GM19455 (cell line): ENCODE data around the gene DLGAP4.

Experiments used
- ATAC-seq: cut with Tn5 transposase; IDR thresholded peaks from one replicate; pipeline ENCODE4 v1.9.1; 2021; ENCODE audit not compliant: unreplicated experiment

DLGAP4 gene

DNA sequence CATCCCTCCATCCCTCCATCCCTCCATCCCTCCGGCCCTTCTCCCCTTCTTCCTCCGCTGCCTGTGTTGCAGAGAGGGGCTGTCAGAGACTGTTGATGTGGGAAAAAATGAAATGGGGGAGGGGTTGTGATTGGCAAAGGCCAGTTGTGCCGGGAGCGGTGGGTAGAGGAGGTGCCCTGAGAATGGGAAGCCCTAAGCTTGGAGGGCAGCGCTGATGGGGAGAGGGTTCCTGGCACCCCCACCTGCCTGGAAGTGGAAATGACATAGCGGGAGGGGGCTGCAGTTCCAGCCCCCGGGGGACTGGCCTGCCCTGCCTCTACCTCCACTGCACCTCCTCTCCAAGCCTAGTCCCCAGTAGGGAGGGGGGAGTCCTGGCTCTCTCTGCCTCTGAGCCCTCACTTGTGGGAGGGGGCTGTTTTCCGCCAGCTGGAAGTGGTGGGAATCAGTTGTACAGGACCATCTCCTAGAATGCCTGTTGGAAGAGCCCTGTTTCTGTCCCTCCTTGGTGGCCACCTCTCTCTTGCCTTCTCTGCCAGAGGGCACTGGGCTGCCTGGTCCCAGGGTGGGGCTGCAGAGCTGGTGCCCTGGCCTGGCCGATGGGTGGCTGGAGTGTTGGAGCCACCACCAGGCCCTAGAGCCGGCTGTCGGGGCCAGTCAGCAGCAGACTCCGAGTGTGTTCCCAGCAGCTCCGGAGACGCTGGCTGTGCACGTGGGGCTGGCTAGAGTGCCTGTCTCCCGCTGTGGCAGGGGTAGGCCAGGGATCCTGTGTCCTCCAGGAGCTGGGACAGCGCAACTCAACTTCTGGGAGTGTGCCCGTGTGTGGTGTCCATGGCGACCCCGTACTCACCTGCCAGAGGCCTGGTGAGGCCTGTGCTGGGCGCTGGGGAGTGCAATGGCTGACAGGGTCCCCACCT is 1.5 kb downstream of the DLGAP4 start:
- no peak for ATAC-seq

GRCh38 chr20:36308353-36308752 is 2.2 kb downstream of the DLGAP4 start:
- no peak for ATAC-seq

- no peak for ATAC-seq
Observed at GRCh38 chr20:36308986-36309385, 2.8 kb downstream of the DLGAP4 start.

DNA sequence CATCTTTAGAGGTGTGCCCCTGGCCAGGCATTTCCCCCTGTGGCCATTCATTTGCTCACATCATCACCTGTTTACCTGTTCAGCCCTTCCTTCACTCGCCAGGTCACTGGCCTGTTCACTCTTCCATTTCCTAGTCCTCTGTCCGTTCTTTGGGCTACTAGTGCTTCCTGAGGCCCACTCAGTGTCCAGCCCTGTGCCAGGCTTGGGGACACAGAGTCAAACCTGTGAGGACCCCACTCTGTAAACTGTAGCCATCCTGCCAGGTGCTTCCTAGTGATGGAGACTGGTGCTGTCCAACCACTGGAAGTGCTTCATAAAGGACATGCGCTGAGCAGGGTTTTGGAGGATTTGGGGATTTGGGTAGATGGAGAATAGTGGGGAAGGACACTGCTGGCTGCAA is 3.5 kb downstream of the DLGAP4 start:
- ATAC-seq = no peak

DNA sequence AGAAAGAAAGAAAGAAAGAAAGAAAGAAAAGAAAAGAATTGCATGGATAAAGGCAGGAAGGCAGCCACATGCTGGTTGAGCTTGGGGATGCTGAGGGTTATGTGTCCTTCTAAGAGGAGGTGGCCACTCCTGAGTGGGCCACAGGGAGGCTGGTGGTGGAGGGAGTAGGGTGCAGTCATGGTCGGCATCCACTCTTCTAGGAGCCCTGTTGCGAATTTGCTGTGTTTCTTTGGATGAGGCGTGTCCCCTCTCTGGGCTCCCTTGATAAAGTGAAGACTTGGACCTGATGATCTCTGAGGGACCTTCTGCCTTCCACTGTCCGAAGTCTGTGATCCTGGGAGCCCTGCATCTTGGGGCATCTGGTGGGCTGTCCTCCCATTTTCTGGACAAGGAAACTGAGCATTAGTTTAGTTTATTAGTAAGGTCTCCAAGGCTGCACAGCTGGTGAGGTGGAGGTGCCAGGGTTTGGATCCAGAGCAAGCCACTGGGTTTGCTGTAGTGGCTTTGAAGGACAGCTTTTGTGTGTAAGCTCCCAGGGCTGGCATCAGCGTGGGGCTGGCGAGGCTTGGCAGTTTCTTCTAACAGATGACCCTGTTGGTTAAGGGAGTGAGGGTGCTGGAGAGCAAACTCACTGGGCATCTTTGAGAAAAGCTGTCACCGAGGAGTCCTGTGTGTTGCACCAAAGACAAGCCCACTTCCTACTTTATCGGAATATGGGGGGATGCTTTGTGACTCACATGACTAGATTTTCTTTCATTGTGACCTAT is 4.3 kb downstream of the DLGAP4 start:
- no peak for ATAC-seq

- no peak for ATAC-seq
Observed at GRCh38 chr20:36311141-36311853, 5.2 kb downstream of the DLGAP4 start.

DNA sequence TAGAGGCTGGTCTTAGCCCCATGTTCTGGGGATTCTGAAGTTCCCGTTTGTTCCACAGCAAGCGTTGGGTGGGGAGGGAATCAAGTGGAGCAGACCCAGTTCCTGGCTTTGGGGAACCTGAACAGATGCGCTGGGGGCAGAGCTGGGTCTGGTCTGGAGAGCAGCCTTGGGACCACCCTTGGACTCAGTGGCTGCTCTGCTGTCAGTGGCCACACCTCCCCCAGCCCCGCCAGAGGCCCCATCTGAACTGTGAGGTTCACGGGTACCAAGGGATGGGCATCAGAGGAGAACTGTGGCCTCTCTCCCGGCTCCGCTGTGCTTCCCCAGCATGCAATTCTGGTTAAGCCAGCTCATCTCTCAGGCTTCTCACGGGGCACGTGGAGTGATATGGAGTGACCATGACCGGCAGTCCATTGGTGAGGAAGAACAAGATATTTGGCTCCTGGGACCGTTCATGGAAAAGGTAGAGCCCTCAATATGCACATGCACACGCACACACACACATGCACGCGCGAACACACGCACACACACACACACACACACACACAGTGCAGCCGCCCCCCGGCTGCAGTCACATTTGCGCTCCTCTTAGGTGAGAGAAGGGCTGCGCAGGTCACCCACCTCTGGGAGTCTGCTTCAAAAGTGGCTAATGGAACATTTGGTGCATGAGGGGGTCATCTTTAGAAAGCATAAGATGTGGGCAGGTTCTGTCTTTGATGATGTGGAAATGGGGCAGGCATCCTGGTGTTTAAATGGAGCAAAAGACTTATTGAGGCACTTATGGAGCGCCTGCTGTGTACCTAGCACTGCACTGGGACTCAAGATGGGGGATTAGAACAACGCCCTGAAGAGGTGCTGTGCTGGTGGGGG is 6.0 kb downstream of the DLGAP4 start:
- no peak for ATAC-seq

DNA sequence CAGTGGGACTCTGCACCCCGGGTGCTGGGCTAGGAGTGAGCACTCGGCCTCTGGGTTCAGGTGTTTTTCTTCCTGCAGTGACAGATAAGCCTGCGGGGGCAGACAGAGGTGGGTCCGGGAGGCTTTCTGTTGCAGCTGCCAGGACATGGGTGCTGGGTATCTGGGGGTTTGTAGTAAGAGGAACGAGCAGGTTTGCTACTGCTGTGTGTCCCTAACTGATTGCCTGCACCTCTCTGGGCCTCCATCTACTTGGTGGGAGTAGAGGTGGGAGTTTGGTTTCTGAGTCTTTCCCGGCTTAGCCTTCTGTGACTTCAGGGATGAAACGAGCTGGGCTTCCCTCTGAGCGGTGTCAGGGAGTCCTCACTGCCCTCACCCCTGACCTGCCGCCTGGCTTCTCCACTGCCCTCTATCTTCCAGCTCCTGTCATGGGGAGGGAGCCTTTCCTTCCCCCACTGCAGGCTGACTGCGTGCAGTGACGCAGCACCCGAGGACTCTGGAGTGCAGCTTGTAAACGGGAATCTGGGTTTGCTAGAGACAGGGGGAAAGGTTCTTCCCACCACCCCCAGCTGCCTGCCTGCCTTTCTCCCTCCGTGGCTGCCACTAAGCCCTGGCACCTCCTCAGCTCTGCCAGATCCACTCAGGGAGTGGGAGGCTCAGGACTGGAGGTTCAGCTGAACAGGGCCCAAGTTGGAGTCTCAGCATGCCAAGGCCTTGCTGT is 6.7 kb downstream of the DLGAP4 start:
- ATAC-seq = no peak

DNA sequence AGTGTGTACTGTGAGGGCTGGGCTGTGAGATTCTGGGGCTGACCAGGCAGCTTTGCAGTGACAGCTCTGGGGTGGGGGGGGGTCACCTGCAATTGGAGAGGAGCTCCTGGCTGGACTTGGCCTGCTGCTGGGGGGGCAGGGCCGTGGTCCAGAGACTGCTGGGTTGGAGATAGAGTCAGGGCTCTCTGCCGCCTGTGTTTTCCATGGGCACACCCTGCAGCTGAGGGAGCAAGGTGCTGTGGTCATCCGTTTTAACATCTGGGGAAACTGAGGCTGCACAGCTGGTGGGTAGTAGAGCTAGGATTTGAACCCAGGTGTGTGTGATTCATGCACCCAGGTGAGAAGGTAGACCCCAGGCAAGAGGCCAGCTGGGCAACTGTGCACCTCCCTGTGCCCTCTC is 7.3 kb downstream of the DLGAP4 start:
- ATAC-seq = no peak

GRCh38 chr20:36313926-36314325 is 7.8 kb downstream of the DLGAP4 start:
- ATAC-seq = no peak

GRCh38 chr20:36314734-36315544 is 8.8 kb downstream of the DLGAP4 start:
- ATAC-seq = no peak

DNA sequence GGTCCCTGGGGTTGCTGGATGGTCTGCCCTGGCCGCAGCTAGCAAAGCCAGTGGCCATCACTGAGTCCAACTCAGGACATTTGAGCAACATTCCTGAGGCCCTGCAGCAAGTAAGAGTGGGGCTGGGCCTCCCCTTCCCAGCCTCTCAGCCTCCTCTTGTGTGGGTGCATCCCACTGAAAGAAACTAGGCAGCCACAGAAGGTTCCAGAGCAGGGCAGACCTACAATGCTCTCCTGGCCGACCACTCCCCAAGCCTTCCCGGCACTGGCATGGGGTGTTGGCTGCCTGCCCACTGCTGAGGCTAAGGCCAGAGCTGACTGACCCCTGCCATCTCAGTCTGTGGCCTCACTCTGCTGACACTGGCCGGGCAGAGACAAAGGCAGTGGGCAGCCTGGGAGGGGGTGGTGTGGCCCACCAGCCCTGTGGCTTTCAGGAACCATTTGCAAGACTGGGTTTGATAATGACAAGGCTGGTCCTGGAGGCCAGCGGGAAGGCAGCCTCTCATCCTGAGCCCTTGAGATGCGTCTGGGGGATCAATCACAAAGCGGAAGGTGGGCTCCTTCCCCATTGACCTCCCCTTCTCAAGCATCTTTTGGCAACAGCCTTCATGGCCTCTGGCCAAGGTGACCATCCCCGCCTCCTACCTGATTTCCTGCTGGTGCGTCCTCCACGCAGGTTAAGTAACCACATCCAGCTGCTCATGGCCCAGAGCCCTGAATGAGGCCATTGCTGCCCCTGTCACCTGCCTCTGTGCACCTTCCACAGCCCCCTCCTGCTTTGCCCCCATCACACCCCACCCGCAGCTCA is 9.6 kb downstream of the DLGAP4 start:
- ATAC-seq = no peak

DNA sequence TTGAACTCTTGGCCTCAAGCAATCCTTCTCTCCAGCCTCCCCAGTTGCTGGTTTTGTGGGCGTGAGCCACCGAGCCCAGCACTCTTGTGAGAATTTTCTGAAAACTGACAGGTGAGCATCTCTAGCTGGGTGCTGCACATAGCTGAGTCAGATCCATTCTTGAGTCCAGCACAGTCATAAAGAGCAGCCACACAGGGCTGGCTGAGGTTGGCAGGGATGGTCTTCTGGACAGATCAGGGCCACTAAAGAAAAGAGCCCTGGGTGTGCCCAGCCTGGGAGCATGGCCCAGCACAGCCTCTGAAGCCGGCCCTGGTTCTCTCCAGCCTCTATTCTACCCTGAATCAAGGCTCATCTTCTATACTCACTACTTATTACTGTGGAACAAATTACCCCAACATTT is 11.5 kb downstream of the DLGAP4 start:
- no peak for ATAC-seq

- ATAC-seq = no peak
Observed at GRCh38 chr20:36318166-36318565, 12.0 kb downstream of the DLGAP4 start.

DNA sequence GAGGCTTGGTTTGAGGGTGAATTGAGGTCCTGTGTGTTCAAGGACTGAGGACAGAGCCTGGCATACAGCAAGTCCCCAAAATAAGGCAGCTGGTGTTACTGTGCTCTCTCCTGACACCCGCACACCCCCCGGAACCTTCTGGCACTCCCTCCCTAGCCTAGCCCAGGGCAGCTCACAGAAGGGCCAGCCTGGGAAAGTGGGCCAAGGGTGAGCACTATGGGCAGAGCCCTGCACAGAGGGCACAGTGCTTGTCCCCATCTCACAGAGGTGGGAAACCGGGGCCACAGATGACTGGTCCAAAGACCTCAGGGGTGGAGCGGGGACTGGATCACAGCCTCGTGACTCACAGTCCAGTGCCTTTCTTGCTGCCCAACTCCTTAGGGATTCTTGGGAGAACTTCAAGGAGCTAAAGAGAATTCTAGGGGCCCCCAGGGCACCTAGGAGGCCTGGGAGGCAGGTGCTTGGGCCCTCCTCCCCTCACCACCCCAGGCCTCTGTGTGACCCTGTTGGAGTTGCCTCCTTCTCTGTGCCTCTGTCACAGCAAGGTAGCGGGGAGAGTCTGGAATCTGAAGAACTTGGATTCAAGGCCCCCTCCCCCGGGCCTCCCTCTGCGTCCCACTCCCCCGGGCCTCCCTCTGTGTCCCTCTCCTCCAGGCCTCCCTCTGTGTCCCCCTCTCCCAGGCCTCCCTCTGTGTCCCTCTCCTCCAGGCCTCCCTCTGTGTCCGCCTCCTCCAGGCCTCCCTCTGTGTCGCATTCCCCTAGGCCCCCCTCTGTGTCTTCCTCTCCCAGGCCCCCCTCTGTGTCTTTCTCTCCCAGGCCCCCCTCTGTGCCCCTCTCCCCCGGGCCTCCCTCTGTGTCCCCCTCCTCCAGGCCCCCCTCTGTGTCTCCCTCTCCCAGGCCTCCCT is 13.5 kb downstream of the DLGAP4 start:
- no peak for ATAC-seq

DNA sequence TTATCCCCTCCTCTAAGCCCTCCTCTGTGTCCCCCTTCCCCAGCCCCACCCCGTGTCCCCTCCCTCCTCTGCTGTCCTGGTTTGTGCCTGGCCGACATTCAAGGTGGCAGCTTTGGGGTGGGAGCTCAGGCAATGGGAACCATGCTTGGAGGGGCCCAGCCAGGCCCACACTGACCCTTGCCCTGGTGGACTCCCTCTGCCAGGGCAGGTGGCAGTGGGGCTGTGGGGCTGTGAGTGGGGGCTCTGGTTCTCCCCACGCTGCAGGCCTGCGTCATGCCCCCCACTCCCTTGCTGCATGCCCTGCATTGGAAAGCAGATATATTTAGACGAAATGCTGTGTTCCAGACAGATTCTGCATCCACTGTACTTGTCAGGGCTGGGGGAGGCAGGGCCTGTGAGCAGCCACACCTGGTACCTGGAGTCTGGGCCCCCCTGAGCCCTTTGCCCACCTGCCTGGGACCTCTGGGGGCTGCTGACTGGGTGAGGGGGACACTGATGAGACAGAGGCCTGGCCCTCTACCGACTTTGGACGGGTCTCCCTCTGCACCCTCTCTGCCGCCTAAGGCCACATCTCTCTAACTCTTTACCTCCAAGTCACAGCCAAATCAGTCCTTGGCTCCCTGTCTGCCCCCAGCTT is 14.2 kb downstream of the DLGAP4 start:
- ATAC-seq = no peak
